GDM1 (cell line): Measurements from ENCODE around the gene SIL1.
"Not testable (repeated sequence)": the region's sequence is repeated elsewhere in the genome, so short reads cannot be mapped to it uniquely, and the experiment has no call there.

Experiments
- DNase-seq: peaks from one replicate; lab custom pipeline; 2025; lab: John Stamatoyannopoulos, UW

Gene SIL1

DNA sequence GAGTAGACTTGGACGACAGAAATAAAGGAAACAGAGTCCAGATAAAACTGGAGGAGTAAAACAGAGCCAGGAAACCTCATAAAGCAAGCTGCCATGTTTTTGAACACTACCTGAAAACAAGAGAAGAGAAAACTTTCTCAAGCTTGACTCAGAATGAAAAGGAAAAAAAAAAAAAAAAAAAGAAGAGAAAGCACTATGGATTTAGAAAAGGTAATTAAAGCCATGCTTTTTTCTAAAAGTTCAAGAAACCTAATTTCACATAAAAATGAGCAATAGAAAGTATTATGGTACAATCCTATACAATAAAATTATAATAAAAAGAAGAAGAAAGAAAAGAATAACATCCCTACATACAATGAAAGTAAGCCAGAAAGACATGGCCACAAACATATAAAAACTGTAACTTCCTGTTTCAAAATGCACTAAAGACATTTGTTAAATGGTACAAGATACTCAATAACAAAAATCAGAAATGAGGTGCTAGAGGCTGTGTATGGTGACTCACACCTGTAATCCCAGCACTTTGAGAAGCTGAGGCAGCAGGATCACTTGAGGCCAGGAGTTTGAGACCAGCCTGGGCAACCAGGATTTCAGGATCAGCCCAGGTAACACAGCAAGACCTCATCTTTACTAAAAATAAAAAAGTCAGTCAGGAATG lies 129.5 kb downstream of the SIL1 start:
- DNase-seq, result no peak

DNA sequence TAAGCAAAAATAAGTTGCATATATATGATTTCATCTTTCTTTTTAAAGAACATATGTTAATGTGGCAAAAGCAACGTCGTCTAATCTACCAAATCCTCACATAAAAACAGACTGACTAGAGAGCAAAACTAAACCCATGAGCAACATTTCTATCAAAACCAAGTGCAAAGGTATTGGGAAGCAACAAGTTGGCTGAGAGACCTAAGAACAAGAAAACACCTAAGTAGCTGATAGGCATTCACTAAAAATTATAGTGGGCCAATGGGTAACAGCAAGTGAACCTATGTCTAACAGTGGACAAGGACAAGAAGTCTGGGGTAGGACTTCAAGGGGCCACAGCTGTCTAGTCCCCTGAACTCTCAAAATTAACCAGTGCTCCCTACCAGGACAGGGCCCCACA lies 130.1 kb downstream of the SIL1 start:
- DNase-seq, result no peak

DNA sequence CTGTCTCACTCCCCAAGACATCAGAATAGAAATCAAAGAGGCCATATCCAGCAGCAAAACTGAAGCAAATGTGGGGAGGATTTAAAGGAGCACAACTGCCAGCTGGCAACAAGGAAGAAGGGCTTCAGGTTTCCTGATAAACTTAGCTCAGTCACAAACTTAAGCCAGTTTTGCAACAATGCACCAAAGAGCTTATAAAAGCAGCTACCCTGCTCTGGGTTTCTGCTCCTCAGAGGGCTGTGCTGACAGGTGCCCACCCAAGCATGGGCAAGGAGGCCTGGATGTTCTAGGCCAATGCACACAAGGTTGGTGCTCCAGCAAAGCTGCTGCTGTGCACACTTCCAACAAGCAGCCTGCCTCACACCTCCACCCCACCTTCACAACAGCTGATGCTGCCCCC lies 132.9 kb downstream of the SIL1 start:
- DNase-seq, result no peak

DNA sequence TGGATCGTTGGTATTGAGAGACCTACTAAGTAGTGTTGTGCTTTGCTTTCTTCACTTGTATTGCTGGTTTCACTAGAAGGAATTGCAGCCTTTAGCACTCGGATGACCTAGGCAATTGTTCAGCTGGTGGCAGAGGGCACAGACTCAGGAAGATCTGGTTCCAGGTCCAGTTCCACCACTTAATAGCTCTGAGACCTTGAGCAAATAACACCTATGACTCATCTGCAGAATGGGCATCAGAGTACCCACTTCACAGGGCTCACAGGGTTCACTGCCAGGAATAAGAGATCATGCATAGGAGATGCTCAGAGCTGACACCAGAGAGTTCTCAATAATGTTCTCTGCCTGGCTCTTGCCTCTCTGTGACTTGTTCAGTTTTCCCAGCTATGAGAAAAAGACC lies 133.6 kb downstream of the SIL1 start:
- no peak for DNase-seq

DNA sequence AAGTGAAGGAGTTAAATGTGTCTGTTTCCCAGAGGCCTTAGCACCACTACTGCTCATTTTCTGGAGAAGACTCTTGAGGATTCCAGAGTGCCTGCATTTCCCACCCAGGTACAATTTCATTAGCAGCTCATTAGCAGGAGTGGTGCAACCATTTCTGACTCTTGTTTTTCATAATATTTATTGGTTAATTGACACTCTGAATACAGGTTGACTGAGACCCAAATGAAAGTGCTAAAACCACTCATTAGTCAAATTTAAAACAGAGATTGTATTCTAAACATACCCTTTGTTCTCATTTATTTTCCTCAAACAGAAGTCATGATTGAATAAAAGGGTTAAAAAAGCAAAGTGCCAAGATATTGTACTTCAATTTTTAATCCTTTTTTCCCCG lies 134.5 kb downstream of the SIL1 start:
- DNase-seq, result no peak

DNA sequence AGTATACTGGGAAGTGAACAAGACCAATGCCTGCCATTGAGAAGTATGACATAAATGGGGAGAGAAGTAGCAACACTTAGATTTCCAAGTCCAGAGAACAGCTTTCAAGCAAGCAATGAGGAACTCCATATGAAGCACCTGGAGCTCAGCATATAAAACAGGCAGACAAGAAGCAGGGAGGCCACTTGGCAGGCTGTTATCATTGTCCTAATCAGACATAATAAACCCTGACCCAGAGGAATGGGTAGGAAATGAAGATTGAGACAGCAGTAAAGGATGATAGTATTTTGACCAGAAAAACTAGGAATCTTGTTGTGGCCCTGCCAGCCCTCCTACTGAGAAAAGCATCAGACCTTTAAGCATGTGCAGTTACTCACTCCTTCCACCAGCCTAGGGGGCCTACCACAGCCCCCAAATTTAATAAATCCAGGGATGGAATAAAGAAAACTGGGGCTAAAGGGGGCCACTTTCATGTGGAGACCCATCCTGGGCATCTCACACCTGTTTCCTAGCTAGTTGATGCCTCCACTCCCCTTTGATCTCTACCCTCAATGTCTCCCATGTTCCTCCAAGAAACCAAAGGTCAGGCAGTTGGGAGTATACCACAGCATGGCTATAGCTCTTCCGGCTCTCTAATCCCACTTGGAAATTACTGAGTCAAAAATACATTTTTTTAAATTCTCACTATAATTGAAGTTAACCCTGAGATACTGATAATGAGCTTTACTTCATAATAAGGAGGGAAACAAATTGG lies 135.1 kb downstream of the SIL1 start:
- no peak for DNase-seq

DNA sequence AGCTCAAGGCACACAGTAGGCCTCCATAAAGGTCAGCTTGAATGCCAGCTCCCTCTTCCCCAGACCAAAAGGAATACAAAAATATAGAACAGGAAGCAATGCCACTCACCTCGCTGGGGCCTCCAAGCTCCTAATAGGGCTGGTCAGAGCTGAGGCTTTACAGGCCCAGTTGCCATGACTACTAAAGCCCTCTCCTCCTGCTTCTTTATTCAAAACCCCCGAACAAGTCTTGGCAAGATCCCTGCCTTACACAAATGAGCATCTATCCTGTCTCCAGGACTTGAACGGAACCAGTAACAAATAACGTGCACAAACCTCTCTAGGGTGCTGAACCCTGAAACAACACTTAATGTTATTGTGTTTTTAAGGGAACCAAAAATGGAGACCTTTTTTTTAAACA lies 136.3 kb downstream of the SIL1 start:
- DNase-seq, result no peak

DNA sequence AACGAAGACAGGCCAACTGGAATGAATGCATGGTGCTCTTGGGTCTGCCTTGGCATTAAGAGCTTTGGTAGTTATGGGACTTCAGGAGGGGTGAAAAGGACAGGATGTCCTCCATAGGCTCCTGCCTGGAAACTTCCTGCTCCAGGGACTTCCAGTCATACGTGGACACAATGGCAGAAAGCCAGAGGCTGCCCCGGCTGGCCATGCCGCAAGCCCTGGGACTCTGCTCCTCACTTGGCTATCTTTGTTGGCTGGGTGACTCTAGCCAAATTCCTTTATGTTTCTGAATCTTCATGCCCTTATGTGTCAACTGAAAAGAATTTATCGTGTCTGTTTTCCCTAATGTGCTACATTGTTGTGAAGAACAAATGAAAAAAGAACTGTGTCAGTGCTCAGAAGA lies 136.9 kb downstream of the SIL1 start:
- DNase-seq, result no peak

DNA sequence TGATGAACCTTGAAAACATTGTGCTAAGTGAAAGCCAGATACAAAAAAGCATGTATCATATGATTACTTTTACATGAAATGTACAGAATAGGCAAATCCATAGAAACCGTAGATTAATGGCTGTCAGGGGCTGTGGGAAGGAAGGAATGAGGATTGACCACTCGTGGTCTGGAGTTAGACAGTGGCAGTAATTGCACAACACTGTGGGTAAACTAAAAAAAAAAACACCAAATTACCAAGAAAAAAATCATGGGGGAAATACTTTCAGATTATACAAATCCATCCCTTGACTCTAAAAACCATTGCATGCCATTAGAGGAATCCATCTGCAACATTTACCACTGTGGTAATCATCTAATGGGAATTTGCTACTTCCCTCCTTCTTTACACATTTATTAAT lies 140.0 kb downstream of the SIL1 start:
- DNase-seq, result no peak

DNA sequence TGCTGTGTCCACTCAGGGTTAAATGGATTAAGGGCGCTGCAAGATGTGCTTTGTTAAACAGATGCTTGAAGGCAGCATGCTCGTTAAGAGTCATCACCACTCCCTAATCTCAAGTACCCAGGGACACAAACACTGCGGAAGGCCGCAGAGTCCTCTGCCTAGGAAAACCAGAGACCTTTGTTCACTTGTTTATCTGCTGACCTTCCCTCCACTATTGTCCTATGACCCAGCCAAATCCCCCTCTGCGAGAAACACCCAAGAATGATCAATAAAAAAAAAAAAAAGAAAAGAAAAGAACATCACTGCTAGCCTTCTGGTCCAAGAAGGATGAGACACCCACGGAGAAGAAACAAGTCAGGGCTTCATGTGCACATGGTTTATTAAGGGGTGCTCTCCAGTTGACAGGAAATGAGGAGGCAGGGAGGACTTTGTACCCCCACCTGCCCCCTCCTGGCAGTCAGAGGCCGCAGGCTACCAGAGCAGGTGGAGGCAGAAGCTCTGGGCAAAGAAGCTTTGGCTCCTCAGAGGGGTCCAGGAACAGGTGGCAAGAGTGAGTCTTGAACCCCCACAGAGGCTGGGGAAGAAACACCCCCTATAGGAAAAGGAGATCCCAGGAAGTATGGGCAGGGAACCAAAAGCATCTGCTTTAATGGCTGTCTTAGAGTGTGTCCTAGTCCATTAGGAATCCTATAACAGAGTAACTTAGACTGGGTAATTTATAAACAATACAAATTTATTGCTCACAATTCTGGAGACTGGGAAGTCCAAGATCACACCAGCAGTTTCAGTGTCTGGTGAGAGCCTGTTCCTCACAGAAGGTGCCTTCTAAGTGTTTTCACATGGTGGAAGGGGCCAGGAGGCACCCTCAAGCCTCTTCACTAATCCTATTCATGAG lies 140.9 kb downstream of the SIL1 start:
- not testable (repeated sequence) for DNase-seq

DNA sequence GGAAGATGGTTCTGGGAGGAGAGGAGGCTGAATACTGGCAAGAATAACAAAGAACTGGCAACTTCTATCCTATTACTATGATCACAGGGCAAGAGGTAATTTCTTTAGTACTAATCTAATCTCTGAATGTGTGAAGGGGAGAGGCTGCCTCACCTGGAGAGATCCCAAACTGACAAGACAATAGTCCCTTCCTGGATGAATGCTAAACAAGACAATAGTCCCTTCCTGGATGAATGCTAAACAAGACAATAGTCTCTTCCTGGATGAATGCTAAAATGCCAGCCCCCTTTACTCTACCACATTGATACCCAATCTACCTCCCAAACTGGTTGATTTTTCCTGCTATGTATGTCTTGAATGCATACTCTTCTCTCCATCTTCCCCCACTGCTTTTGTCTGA lies 145.2 kb downstream of the SIL1 start:
- no peak for DNase-seq

DNA sequence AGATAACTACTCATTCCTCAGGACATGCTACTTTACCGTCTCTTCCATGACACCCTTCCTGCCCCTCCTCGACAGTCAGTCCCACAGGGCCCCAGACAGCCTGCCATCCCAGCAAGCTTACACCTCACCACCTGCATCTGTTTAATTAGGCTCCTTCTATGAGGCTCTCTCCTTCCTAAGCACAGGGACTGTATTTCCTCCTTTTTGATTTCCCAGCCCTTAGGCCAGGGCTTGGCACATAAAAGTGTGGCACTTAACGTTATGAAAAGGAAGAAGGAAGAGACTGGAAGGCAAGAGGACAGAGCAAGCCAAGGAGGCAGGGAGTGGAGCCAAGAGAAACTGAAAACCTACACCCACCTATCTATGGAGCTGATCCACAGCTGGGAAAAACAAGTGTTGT lies 146.8 kb downstream of the SIL1 start:
- DNase-seq, result no peak

DNA sequence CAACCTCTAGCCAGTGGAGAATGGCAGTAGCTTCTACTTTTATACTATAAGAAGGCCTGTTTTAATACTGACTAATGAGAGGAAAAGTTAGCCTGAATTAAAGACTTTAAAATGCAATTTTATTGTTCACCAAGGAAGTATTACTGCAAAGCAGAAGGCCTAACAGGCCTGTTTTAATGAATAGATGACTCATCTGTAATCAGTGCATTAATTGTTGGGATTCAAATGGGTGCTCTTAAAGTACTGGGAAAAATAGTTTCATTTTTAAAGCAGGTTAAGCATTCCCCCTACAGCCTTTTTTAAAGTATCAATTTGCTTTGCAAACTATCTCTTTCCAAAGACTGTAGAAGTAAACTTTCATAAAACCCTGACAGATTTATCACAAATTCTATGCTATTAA lies 147.7 kb downstream of the SIL1 start:
- DNase-seq, result no peak

DNA sequence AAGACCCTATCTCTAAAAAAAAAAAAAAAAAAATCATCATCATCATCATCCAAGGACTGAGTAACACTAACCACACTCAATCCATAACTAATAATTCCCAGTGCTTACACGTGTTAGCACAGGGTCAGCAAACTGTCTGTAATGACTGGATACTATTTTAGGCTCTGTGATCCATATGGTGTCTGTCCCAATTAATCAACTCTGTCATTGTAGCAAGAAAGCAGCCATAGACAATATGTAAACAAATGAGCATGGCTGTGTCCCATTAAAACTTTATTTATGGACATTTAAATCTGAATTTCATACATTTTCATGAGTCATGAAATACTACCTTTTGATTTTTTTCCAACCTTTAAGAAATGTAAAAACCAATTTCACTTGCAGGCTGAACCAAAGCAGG lies 148.4 kb downstream of the SIL1 start:
- DNase-seq, result no peak

DNA sequence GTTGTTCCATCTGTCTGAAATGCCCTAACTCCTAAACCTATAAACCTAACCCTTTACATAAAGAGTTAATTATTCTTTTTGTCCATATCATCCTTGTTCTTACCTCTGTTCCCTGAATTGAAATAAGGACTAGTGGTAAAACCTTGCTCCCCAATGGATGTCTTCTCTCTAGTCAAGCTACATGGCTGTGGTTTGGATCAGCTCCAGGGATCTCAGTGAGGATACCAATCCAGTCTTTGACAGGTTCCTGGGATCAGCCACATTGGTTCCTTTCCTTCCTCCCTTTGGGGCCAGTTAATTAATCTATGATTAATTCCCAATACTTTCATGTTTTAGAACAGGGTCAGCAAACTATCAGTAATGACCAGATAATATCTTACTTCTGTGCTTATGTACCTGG lies 151.6 kb downstream of the SIL1 start:
- no peak for DNase-seq

DNA sequence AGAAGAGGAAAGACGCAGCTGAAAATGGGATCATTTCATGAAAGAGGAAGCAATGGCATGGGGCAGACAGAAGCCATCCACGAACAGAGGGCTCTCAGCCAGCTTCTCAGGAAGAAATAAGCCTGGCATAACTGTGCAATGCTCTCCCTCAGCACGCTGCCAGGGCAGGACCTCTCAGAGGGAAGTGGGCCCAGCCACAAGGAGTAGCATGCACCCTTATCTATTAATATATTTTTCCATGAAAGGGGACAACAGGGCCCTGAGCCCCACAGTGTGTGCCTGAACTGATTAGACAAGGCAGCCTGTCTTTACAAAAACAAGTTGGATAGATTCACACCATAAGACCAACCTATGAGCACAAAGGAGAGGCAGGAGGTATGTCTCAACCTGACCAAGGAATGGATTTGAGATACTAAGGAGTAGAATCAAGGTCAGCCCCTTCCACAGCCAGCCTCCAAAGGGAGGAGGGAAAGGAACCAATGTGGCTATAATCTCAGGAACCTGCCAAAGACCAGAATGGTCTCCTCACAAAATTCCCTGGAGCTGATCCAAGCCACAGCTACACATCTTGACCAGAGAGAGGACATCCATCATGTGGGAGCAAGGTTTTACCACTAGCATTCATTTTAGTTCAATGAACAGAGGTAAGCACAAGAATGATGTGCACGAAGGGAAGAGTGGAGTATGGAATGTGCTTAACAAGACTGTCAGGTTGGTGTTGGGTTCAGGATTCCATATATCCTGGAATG lies 154.8 kb downstream of the SIL1 start:
- no peak for DNase-seq

DNA sequence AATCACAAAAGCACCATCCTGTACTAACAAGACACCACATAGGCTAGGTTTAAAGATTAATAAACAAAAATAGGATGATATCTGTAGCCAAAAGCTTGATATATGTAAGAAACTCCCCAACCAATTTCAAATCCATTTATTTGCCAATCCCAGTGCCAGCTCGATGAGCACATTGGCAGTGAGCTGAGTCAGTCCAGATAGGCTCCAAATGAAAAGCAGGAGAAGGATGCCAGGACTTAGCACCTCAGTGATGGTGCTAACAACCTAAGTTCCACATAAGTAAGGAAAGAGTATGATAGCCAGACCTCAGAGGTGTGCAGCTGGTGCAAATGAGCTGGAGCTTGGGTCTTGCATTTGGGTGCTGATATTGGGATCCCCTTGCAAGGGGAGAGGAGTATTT lies 158.1 kb downstream of the SIL1 start:
- DNase-seq, result no peak

DNA sequence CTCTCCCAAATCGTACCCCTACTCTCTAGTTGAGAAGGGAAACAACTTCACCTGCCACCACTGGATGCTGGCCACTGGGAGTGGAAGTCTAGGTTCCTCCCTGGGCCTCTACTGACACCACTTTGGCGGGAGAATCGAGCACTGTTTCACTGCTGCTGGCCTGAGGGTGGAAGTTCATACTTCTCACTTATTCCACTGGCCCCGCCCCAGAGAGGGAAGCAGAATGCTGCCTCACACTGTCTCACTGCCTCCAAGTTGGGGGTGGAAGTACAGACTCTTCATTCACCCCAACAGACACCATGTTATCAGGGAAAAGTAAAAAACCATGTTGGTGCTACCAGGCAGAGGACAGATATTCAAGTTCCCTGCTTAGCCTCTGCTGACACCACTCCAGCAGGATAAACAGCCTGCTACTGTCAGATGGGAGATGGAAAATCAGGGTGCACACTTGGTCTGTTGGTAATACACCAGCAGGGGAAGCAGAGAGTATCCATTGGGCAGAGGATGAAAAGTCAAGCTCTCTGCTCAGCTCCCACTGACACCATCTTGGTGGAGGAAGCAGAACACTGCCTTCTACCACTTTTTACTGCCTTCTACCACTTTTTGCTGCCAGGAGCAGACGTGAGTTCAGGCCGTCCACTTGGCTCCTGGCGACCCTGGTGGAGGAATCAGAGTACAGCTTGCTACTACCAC lies 159.4 kb downstream of the SIL1 start:
- DNase-seq, result no peak

DNA sequence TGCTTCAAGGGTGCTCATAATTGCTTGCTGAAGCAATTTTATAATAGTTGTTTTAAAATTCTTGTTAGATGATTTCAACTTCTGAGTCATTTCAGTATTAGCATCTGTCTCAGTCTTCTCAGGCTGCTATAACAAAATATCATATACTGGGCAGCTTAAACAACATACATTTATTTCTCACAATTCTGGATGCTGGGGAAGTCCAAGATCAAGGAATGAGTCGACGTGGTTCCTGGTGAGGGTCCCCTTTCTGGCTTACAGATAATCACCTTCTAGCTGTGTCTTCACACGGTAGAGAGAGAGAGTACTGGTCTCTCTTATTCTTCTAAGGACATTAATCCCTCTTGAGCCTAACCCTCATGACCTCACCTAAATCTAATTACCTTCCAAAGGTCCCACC lies 160.4 kb downstream of the SIL1 start:
- DNase-seq, result no peak

DNA sequence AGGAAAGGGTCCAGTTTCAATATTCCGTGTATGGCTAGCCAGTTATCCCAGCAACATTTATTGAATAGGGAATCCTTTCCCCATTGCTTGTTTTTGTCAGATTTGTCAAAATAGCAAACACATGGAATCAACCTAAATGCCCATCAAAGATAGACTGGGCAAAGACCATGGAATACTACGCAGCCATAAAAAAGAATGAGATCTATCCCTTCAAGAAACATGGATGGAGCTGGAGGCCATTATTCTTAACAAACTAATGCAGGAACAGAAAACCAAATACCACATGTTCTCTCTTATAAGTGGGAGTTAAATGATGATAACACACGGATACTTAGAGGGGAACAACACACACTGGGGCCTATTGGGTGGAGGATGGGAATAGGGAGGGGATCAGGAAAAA lies 161.8 kb downstream of the SIL1 start:
- DNase-seq, result not testable (repeated sequence)

DNA sequence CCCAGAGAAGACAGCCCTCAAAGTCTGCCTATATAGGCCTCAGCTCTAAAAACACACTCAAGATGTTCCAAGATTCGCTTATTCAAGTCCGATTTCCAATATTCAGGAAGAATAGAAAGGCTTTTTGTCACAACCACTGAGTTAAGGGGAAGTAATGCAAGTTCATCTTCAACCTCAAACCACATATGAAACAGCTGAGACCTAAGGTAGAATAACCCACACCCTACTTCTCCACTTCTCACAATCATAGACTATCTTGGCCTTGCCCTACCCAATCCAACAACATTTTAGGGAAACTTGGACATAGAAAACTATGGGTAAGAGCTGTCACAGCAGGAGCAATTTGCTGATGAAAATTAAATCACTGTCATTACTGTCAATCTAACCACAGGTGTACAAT lies 171.0 kb downstream of the SIL1 start:
- no peak for DNase-seq

DNA sequence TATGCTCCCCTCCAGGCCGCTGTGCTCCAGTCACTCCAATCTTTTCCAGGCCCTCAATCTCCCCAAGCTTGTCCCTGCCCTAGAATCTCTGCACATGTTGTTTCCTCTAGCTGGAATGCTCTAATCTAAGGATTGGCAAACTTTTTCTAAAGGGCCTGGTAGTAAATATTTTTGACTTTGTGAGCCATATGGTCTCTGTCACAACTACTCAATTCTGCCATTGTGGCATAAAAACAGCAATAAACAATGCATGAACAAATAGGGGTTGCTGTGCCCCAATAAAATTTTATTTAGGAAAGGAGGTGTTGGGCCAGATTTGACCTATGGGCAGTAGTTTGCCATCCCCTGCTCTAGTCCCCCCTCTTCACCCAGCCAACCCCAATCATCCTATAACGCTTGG lies 172.5 kb downstream of the SIL1 start:
- DNase-seq, result no peak
